ENCODE results near the gene RNPS1.

DNA sequence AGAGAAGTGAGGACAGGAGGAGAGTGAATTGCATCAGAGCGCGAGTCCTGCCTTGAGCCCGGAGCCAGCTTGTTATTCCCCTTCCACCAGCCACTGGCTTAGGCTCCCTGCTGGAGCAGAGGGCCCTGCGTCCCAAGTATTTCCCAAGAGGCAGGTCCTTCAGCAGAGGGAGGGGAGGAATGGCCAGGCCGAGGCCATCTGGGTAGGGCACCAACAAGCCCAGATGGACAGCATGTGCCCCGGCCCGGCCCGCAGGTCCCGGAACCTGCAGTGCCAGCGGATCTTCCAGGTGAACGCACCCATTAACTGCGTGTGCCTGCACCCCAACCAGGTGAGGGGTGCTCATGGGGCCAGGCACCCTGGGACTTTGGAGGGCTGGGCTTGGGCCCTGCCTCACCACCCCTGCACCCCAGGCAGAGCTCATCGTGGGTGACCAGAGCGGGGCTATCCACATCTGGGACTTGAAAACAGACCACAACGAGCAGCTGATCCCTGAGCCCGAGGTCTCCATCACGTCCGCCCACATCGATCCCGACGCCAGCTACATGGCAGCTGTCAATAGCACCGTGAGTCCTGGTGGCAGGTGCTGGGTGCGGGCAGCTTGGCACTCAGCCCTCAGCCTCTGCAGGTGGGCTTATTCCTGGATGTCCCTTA is 61.0 kb downstream of the RNPS1 start:
- TF ChIP-seq, protein P1, sequence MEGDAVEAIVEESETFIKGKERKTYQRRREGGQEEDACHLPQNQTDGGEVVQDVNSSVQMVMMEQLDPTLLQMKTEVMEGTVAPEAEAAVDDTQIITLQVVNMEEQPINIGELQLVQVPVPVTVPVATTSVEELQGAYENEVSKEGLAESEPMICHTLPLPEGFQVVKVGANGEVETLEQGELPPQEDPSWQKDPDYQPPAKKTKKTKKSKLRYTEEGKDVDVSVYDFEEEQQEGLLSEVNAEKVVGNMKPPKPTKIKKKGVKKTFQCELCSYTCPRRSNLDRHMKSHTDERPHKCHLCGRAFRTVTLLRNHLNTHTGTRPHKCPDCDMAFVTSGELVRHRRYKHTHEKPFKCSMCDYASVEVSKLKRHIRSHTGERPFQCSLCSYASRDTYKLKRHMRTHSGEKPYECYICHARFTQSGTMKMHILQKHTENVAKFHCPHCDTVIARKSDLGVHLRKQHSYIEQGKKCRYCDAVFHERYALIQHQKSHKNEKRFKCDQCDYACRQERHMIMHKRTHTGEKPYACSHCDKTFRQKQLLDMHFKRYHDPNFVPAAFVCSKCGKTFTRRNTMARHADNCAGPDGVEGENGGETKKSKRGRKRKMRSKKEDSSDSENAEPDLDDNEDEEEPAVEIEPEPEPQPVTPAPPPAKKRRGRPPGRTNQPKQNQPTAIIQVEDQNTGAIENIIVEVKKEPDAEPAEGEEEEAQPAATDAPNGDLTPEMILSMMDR (IDR thresholded peaks at IDR 0.05; ENCODE audit: low read depth, low read length), result no peak
- no peak for TF ChIP-seq EZH2phosphoT487 (IDR thresholded peaks at IDR 0.05; ENCODE audit: low read depth)

Measured in OCI-LY3 (cell line).